Measurements from ENCODE around the gene MBNL2.

DNA sequence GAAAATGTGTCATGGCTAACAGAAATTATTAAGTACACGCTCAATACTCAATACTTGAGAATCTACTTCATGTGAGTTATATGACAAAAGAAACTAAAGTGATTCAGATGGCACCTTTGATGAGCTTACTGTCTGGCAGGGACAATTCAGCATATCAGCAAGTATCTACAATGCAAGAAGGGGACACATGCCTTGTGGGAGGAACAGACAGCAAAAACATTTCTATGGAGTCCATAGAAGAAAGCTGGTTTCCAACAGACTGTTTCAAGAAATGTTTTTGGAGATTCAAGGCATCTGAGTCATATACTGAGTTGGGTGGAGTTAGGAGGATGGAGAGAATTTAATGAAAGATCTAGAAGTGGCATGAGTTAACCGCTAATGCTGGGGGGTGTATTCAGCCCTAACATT, 54.7 kb downstream of the MBNL2 start:
- TF ChIP-seq, protein P1, sequence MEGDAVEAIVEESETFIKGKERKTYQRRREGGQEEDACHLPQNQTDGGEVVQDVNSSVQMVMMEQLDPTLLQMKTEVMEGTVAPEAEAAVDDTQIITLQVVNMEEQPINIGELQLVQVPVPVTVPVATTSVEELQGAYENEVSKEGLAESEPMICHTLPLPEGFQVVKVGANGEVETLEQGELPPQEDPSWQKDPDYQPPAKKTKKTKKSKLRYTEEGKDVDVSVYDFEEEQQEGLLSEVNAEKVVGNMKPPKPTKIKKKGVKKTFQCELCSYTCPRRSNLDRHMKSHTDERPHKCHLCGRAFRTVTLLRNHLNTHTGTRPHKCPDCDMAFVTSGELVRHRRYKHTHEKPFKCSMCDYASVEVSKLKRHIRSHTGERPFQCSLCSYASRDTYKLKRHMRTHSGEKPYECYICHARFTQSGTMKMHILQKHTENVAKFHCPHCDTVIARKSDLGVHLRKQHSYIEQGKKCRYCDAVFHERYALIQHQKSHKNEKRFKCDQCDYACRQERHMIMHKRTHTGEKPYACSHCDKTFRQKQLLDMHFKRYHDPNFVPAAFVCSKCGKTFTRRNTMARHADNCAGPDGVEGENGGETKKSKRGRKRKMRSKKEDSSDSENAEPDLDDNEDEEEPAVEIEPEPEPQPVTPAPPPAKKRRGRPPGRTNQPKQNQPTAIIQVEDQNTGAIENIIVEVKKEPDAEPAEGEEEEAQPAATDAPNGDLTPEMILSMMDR (IDR thresholded peaks at IDR 0.05): no peak
- no peak for TF ChIP-seq POLR2A (IDR thresholded peaks at IDR 0.05)
